ENCODE measurements around the gene CPS1.

Gene CPS1

DNA sequence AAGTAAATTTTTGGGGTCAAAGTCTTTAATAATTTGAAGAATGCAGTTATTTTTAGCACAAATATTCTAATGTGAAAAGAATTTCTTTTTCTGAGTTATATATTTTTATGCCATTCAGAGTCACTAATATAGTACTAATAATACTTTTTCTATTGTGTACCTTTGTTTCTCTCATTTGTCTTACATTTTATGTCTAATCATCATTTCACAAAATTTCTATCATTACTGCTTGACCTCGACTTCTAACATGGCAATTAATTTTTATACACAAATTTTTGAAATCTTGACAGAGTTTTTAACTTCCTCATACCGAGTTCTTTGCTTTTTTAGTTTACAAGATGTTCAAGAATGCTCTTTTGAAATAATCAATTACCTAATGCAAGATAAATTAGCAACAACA, 8.4 kb upstream of the CPS1 start:
- no peak for DNase-seq

DNA sequence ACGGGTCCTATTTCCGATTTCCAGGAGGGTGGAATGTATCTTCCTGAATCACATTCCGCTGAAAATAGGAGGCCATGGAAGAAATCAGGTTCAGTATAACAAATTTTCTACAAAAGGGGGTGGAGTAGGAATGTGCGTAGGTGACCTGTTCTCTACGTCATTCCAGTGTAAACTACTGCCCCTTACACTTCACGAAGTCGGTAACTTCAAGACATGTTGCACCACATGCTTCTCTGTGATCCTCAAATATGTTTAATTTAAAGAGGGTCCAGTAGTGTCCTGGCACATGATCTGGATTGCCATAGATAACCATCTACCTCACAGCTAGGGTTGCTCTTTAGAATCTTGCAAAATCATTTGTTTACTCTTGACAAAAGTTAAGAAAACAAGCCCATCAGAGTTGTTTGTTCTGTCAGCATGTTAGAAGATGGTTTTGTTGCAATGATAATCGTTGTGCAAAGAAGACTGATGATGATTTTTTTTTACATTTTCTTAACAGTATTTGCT, 7.5 kb upstream of the CPS1 start:
- no peak for DNase-seq

DNA sequence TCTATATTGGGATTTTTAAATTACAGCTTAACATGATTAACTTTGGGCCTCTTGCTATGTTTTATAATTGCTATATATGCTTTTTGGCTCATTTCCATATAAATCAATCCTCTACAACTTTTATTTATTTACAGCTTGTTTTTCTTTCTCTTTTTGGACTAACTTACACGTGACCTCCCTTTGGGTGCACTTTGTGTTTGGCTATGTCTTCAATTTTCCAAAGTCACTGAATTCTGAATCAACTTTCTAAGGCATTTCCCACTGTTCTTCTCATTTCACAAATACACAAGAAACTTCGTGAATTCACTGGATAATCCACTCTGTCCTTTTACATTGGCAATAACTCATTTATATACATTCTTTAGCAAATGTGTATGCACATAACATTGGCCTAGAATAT, 5.4 kb upstream of the CPS1 start:
- DNase-seq, result no peak

DNA sequence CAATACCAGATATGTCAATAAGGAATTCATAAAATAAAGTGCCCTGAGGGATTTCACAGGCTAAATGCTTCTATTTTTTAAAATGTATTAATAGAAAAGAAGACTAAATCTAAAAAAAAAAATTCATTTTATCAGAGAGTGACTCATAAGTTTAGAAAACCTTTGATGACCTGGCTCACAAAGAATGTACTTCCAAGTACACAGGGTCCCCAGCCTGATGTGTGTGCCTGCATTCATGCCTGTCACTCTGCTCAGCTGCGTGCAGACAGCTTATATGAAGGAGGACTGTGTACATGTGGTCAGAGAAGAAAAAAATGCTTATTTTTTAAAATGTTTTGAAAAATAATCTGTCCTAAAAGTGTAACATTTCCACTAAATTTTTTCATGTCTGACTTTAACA, 3.0 kb upstream of the CPS1 start:
- no peak for DNase-seq

DNA sequence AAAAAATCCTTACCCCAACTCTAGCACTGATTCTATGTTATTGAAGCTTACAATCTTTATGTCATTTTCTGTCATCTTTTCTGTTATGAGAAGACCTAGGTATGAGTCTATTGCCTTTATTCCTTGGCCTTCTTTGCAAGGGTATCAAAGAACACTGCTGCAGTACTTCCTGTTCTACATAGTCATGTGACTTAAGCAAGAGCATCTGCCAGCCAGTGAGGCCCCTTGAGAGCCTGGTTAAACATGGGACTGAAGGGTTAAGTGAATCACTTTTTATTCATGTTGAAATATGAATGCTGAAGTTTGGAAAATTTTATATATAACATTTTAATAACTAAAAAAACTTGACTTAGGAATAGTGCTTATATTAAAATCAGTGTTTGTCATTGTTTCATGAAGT, 844 bp upstream of the CPS1 start:
- no peak for DNase-seq

DNA sequence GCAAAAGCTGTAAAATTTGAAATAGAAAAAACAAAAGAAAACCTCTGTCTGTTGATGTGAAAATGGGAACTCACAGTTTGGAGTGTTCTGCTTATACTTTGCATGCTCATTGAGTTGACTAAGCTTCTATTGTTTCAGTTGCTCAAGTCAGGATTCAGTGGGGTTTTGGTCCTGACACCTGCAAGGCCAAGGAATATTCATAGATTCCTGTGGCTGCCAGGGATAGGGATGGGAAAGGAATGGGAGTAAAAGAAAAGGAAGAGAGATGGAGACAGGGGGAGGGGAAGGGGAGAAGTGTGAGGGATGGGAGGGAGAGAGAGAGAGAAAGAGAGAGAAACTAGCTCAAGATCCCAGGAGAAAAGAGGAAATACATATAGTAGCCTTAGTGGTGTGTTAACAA, 1.3 kb downstream of the CPS1 start:
- DNase-seq, result no peak

DNA sequence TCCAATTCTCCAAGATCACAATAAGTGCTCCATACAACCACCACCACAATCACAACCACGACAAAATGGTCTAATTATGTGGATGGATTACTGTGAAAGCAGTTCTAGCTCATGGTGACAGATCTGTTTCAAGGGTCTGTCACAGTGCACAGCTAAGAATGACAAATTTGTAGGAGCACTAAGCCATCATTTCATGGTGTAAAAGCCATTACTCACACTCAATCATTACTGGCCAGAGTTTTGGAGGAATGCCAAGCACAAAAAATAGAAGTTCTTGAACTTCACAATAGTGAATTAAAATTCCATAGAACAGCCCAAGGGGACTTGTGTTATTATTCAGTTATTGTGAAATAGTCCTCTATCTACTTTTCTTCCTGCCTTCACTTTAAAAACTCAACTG, 2.3 kb downstream of the CPS1 start:
- no peak for DNase-seq

DNA sequence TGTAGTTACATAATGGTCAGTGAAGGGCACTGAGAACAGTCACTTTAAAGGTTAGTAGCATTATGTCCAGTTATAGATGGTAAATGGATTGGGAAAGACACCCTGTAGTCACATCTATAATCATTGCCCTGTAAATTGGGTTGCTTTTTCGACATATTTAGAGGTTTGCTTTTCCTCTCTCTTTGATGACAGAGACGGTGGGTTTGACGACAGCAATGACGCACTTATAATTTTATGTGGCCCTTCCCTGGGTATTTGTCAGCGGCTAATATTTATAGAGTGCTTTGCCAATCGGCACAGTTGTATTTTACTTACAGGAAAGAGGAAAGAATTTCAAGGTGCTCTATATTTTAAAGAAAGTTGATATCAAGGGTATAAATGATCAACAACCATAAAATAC, 2.8 kb downstream of the CPS1 start:
- no peak for DNase-seq

DNA sequence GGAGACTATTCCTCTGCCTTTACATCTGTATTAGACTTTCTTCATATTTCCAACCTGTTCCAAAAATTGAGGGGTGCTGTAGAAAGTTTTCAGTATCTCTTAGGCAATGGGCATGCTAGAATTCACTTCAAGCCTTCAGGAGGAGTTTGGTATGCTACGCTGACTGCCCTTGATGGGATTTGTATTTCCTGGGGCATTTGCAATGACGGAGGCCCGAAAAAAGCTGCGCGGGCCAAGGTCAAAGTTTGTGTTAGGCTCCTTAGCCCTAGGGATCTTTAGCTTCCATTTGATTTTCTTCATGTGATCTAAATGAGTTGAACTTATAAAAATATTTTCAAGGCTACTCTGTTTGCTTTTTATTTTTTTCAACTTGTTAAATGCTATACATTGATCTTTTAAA, 5.1 kb downstream of the CPS1 start:
- no peak for DNase-seq

DNA sequence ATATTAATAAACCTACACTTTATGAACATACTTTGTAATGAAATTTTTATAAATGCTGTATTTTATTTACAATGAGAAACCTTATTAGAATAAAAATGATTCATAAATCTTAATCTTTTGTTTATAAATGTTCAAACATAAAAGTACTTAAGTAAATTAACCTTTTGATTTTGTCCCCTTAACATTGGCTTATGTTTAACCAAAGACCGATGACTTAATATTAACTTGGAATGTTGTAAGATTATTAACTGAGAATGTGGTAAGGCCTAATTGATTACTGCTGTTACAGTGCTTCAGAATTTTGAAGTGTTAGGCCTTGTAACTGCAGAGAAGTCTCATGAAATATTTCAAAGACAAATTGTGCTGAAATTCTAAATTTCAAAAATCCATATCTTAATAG, 5.7 kb downstream of the CPS1 start:
- no peak for DNase-seq

DNA sequence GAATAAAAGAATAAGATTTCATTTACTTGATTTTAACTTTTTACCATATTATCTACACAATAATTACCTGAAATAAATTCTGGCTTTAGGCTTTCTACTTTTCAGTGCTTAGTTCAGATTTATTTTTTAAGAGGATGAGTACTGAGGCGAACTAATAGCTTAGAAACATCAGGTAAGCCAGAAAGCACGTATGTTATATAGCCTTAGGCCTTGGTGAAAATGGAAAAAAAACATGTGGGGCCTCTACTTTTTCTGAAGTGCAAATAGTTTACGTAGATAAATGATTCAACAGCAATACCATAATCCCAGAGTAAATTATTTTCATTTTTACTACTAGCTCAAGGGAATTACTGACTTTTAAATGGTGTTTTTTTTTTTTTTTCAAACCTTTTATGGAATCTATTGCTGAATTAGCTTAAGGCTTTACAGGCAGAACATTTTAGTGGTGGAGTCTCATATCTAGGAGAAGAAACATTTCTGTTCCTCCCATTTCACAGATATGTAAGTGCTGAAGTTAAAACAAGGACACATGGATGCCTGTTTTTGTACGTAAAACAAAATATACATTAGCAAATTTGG, 6.2 kb downstream of the CPS1 start:
- DNase-seq, result no peak

DNA sequence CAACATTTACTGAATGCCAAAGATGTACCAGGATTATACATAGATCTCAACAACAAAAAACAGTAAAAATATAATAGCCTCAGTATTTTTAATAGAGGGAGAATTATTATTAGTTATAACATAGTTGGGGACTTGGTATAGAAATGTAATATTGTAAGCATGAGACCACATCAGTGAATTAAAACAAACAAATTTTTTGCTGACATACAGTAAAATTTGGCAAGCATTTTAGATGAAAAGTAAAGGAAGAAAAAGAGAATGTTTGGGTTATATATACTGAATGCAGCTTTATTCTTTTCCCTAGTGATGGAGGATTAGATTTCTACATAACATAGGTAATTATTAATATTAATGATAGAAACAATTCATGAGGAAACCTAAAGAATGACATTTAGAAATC, 10.9 kb downstream of the CPS1 start:
- DNase-seq, result no peak

DNA sequence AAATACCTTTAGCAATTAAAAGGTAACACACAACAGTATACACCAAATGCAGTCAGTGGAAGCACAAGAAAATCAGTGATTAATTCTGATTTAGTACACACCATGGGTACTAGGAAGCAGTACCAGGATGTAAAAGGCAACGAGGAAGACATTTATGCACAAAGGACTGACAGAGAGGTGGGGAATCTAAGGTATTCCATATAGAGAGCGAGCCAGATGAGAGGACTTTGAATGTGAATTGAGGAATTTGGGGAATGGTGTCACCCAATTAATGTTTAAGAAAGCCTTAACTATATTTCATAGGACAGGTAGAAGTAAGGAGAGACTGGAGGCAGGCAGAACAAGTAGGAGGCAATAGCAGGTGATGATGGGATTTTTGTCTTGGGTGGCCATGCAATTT, 11.7 kb downstream of the CPS1 start:
- no peak for DNase-seq

DNA sequence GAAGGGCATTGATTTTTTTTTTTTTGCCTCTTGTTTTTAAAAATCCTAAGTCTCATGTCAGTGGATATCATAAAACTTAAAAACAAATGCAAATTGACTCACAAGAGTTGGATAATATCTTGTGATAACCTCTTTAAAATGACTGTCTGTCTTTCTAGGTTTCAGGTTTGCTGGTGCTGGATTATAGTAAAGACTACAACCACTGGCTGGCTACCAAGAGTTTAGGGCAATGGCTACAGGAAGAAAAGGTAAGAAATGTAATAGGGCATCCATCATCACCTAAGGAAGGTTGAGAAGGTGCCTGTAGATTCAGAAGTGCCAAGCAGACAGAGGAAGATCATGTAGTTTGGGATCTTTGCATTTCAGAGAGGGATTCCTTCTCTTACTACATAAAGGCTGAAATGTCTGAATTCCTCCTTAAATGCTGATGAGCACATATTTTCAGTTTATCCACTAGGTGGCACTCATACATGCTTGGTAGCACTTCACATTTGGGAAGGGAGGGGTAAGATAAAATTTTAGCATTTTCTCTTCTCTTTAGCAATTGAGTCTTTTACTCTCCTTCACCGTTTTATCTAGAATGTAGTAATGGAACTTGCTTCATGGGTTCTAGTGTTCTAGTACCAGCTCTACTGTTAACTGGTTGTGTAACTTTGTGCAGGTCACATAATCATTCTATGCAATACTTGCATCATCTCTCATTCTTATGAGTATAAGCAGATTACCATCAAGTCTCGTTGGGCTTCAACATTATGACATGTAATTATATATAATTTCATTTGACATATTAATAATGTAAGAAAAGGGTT, 21.1 kb downstream of the CPS1 start:
- no peak for DNase-seq

DNA sequence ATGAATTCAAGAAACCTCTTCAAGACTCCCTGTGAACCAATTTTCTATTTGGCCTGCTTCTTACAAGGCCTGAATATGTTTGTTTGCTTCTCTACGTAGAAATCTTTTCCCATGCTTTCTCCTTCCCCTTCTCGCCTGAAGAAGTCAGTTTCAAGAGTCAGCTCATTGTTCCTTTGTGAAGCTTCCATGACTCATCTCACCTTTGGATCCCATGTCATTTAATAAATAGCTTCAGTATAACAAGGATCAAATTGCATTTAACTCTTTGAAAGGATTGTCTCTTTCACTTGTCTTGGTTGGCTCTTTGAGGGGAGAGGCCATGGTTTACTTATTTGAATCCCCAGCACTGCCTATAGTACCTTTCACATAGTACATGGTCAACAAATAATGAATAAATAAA, 28.4 kb downstream of the CPS1 start:
- DNase-seq, result no peak

DNA sequence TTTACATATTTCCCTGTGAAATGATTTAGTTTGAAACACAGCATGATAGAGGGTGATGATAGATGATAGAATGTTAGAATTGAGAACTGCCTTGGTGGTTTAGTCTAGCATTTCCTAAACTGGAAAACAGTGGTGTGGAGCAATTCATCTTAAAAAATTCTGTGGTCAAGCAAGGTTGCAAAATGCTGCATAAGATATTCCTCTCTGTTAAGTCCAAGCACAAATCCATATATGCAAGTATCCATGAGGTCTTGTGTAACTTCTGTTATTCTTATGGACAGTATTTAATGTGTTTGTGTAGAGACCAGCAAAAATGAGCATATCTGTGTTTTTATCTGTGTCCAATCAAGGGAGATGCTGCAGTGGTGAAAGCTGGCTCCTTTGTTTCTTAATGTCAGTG, 30.0 kb downstream of the CPS1 start:
- DNase-seq, result no peak

DNA sequence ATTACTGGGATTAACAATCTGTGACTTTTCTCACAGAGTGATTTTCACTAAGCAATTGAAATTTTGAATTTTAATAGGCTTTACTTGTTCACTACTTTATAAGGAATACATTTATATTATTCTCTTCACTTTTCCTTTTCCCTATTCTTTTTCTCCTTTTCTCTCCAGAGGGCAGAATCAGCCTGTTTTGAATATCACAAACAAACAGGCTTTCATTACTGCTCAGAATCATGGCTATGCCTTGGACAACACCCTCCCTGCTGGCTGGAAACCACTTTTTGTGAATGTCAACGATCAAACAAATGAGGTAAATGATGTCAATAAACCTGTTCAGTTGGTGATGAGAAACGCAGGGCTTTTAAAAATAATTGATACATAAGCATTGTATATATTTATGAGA, 35.3 kb downstream of the CPS1 start:
- no peak for DNase-seq

DNA sequence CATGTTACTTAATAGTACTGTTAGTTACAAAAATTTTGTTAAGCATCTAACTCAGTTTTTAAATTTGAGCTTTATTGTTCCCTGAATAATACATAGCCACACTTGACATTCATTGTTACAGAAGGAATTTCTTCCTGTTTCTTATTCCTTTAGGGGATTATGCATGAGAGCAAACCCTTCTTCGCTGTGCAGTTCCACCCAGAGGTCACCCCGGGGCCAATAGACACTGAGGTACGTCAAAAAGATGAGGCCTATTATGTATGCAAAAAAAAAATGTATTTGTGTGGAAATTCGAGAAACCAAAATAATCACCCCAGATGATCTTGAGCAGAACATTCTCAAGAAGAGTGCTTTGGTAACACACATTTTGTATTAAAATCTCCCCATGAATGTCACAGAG, 36.3 kb downstream of the CPS1 start:
- DNase-seq, result no peak

DNA sequence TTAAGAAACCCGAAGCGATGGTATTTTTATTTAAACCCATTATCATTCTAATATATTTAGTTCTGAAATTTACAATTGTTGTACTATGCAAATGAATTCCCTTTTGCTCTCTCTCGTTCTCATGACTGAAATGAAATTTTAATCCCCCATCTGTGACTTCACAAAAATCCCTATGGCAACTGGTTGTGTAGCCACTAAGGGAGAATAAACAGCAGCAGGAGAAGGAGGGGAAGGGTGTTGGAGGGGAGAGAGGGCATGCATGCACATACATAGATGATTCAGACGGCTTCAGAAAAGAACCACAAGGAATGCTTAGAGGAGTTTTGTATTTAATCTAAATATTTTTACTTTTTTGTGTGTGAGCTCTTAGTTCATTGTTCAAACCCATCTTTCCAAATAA, 36.8 kb downstream of the CPS1 start:
- DNase-seq, result no peak

DNA sequence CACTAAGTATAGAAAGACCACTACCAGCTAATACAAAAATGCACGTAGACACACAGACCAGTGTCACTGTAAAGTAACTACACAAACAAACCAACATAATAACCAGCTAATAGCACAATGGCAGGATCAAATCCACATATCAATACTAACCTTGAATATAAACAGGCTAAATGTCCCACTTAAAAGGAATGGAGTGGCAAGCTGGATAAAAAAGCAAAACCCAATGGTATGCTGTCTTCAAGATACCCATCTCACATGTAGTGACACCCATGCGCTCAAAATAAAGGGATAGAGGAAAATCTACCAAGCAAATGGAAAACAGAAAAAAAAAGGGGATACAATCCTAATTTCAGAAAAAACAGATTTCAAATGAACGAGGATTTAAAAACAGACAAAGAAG, 41.8 kb downstream of the CPS1 start:
- DNase-seq, result no peak

DNA sequence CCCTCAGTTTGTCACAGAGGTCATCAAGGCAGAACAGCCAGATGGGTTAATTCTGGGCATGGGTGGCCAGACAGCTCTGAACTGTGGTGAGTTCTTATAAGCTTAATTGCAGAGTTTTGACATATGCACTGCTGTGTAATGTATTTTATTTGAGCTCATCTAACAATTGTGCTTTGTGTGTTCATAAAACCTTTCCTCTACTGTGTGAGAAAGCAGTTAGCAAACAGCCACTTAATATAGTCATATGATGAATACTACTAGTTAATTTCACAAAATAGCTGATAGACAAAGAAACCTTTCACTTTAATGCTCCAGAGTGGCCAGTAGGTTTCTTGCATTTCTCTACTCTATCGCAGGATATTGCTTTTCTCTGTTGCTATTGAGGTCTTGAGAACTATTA, 43.1 kb downstream of the CPS1 start:
- no peak for DNase-seq

DNA sequence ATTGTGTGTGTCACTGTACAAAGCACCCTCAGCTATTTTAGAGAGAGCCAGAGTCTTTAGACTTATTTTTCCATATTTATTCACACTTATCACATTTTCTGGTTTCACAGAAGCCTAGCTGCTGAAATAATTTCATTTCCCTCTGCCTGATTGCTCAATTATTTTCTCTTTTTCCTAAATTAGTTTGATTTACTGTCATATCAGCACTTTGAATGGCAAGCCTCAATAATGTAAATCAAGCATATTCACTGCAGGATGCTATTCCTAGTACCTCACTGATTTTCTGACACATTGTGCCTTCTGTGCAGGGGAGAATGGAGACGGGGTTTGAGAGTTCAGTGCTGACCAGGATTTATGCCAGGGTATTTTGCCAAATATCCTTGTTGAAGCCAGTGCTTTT, 48.3 kb downstream of the CPS1 start:
- no peak for DNase-seq

DNA sequence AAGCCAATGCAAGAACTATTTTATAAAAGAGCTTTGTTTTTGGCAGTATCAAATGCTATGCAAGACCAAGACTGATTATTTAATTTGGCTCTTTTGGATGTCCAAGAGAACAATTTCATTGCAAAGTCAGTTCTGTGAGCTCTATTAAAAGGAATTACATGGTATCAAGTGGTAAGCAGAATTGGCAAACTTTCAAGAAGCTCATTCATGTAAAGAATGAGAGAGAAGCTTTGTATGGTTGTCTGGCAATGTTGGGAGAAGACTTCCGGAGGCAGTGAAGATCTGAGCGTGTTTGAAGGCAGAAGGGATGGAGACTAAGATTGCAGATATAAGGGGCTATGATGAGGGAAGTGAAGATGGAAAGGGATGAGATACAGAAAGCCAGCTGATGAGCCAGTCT, 49.6 kb downstream of the CPS1 start:
- no peak for DNase-seq

DNA sequence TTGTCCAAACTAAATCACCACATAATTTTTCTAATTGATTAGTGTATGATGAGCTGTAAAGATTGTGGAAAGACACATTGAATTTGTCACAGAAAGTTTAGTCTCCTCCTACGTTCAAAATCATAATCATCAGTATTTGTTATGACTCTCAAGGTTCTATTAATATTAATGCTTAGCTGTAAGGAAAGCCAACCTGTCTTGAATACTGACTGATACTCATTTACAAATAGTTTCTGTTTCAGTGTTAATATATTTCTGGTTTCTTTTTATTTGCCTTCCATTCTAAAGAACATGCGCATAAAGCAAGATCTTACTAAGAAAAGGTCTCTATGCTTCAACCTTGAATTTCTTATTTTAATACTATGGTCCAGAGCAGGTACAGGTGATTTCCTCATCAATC, 55.1 kb downstream of the CPS1 start:
- DNase-seq, result no peak

DNA sequence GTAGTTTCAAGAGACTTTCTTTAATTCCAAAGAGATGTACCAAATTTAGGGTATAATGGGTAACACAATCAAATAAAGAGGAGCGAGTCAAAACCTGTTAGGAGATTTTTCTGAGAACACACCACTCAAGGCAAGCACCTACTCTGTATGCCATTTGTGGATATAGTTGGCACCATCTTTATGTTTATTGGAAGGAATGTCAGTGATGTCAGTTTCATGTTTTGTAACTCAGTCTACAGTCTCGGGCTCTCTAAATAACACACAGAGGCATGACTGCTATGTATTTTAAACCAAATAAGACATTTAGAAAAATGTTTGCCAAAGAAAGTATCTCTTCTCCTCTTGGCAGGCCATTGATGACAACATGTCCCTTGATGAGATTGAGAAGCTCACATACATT, 59.7 kb downstream of the CPS1 start:
- DNase-seq, result no peak
